ENCODE measurements around the gene LRP1B. TPM values are rescaled to one million over a fixed set of nuclear protein-coding genes. Genes with fewer than 3 reads are reported as not detected.

The LRP1B gene
- total RNA-seq, result 1 to 10 TPM in 1 of 2 donors, under 1 TPM in 1; 0.91 to 1.2 TPM

- TF ChIP-seq POLR2A (IDR thresholded peaks at IDR 0.05) (no peak), POLR2AphosphoS5 (IDR thresholded peaks at IDR 0.05) (peak; percentile 4)
- Histone ChIP-seq H3K27ac (peak within 1 kb of the TSS; percentile 37 to 38), H3K36me3 (no peaks in the 10 kb centered on the region), H3K9me3 (no peaks in the 10 kb centered on the region), H3K27me3 (replicated peaks; ENCODE audit: insufficient read depth) (no peaks in the 10 kb centered on the region), H3K4me1 (replicated peaks) (peaks cover 3% of the 10 kb centered on the region), H3K4me3 (peak within 1 kb of the TSS; percentile 30 to 40)
- intact Hi-C loops (cut with DNase I), result no loop called here
- under 1% methylated on average over 21 of the region's 21 CpGs for WGBS
- DNase-seq (ENCODE audit: low spot score), result no peak
Measured at GRCh38 chr2:142131010-142131669, at the start of gene LRP1B. Gene LRP1B (minus strand): TSS chr2:142131016. CDS start chr2:142130729, 287 bp downstream.

- 89% methylated on average over 1 of the region's 1 CpG for WGBS
- H3K4me1 ChIP-seq (replicated peaks), result no peaks in the 10 kb centered on the region
- intact Hi-C loops (cut with DNase I), result no loop called here
Measured at GRCh38 chr2:142179686-142180085, 48.9 kb upstream of the LRP1B start.

GRCh38 chr2:142178604-142179003, 47.8 kb upstream of the LRP1B start:
- TF ChIP-seq CTCF (IDR thresholded peaks at IDR 0.05) (no peak), POLR2A (IDR thresholded peaks at IDR 0.05) (no peak), POLR2AphosphoS5 (IDR thresholded peaks at IDR 0.05) (no peak)
- Histone ChIP-seq H3K4me1 (replicated peaks) (no peaks in the 10 kb centered on the region), H3K27me3 (replicated peaks; ENCODE audit: insufficient read depth) (no peaks in the 10 kb centered on the region), H3K27ac (no peak overlapping the region), H3K9me3 (no peaks in the 10 kb centered on the region), H3K36me3 (no peaks in the 10 kb centered on the region), H3K4me3 (no peak overlapping the region)
- intact Hi-C loops (cut with DNase I), result no loop called here
- DNase-seq (ENCODE audit: low spot score), result no peak
- 94% methylated on average over 1 of the region's 1 CpG for WGBS

More at GRCh38 chr2:142179686-142180085, 48.9 kb upstream of the LRP1B start:
- no peak for DNase-seq (ENCODE audit: low spot score)
- no peaks in the 10 kb centered on the region for H3K36me3 ChIP-seq
- H3K4me3 ChIP-seq, result no peak overlapping the region
- H3K27ac ChIP-seq, result no peak overlapping the region
- H3K27me3 ChIP-seq (replicated peaks; ENCODE audit: insufficient read depth), result no peaks in the 10 kb centered on the region
- H3K9me3 ChIP-seq, result no peaks in the 10 kb centered on the region
- TF ChIP-seq POLR2A (IDR thresholded peaks at IDR 0.05) (no peak), POLR2AphosphoS5 (IDR thresholded peaks at IDR 0.05) (no peak), CTCF (IDR thresholded peaks at IDR 0.05) (no peak)

- Histone ChIP-seq H3K4me3 (no peak overlapping the region), H3K4me1 (replicated peaks) (no peaks in the 10 kb centered on the region), H3K27ac (no peak overlapping the region), H3K27me3 (replicated peaks; ENCODE audit: insufficient read depth) (no peaks in the 10 kb centered on the region), H3K9me3 (no peaks in the 10 kb centered on the region), H3K36me3 (no peaks in the 10 kb centered on the region)
- WGBS, result 44% methylated on average over 1 of the region's 1 CpG
- no peak for DNase-seq (ENCODE audit: low spot score)
- TF ChIP-seq POLR2A (IDR thresholded peaks at IDR 0.05) (no peak), CTCF (IDR thresholded peaks at IDR 0.05) (no peak), POLR2AphosphoS5 (IDR thresholded peaks at IDR 0.05) (no peak)
- intact Hi-C loops (cut with DNase I), result no loop called here
Measured at GRCh38 chr2:142176941-142177340, 46.1 kb upstream of the LRP1B start.

- no peak for DNase-seq (ENCODE audit: low spot score)
- Histone ChIP-seq H3K9me3 (no peaks in the 10 kb centered on the region), H3K4me1 (replicated peaks) (no peaks in the 10 kb centered on the region), H3K27me3 (replicated peaks; ENCODE audit: insufficient read depth) (no peaks in the 10 kb centered on the region), H3K4me3 (no peak overlapping the region), H3K27ac (no peak overlapping the region), H3K36me3 (no peaks in the 10 kb centered on the region)
- intact Hi-C loops (cut with DNase I), result no loop called here
- WGBS, result 48% methylated on average over 1 of the region's 1 CpG
- TF ChIP-seq POLR2AphosphoS5 (IDR thresholded peaks at IDR 0.05), result no peak
- no peak for TF ChIP-seq POLR2A (IDR thresholded peaks at IDR 0.05)
- TF ChIP-seq CTCF (IDR thresholded peaks at IDR 0.05), result no peak
Measured at GRCh38 chr2:142175813-142176338, 45.1 kb upstream of the LRP1B start.
